Endodermal cell (in vitro differentiated cells): ENCODE measurements around the gene DHX16. TPM values are rescaled to one million over a fixed set of nuclear protein-coding genes. Genes with fewer than 3 reads are reported as not detected.

Source experiments
- DNase-seq: peaks from one replicate; pipeline ENCODE4 v3.0.0-alpha.2; 2017
- H3K27ac ChIP-seq: 2 replicates; pipeline ENCODE4 v1.5.1; 2013; ENCODE audit warnings: mild to moderate bottlenecking, low read depth, low read length, moderate library complexity
- H3K27me3 ChIP-seq: 2 replicates; pipeline ENCODE4 v1.6.1; 2013; ENCODE audit warnings: mild to moderate bottlenecking, low read length, moderate library complexity; ENCODE audit not compliant: insufficient read depth, control insufficient read depth, poor library complexity, severe bottlenecking
- H3K36me3 ChIP-seq: 2 replicates; pipeline ENCODE4 v1.7.0; 2013; ENCODE audit warnings: mild to moderate bottlenecking, low read length, moderate library complexity; ENCODE audit not compliant: control insufficient read depth, insufficient read depth
- H3K4me1 ChIP-seq: one replicate; pipeline ENCODE4 v1.7.0; 2013; ENCODE audit warnings: low read length; ENCODE audit not compliant: control insufficient read depth, insufficient read depth
- H3K4me3 ChIP-seq: 2 replicates; pipeline ENCODE4 v1.5.1; 2013; ENCODE audit warnings: mild to moderate bottlenecking, low read length, moderate library complexity
- H3K9ac ChIP-seq: 2 replicates; pipeline ENCODE4 v1.6.1; 2013; ENCODE audit warnings: mild to moderate bottlenecking, low read length, moderate library complexity; ENCODE audit not compliant: poor library complexity, severe bottlenecking; ENCODE audit errors: extremely low read depth
- H3K9me3 ChIP-seq: 2 replicates; pipeline ENCODE4 v1.6.1; 2013; ENCODE audit warnings: mild to moderate bottlenecking, low read length, moderate library complexity; ENCODE audit not compliant: control insufficient read depth
- H3K27ac Mint-ChIP-seq: 2 replicates; pipeline ENCODE4 v1.8.0; 2020; ENCODE audit warnings: mixed read lengths
- H3K27me3 Mint-ChIP-seq: 2 replicates; pipeline ENCODE4 v1.8.0; 2021; ENCODE audit warnings: mild to moderate bottlenecking, mixed read lengths; ENCODE audit not compliant: insufficient read depth
- H3K36me3 Mint-ChIP-seq: 2 replicates; pipeline ENCODE4 v1.8.0; 2020; ENCODE audit warnings: low read depth, mixed read lengths
- H3K4me1 Mint-ChIP-seq: 2 replicates; pipeline ENCODE4 v1.8.0; 2020; ENCODE audit warnings: mixed read lengths
- H3K4me3 Mint-ChIP-seq: 2 replicates; pipeline ENCODE4 v1.8.0; 2020; ENCODE audit warnings: mild to moderate bottlenecking, moderate library complexity, mixed read lengths
- H3K9me3 Mint-ChIP-seq: 2 replicates; pipeline ENCODE4 v1.8.0; 2020; ENCODE audit warnings: mild to moderate bottlenecking, mixed read lengths
- CTCF ChIP-seq: fragments of 200-600 bp; sonication (generic); conservative IDR thresholded peaks from 2 replicates; pipeline ENCODE4 v1.5.0; 2021; ENCODE audit warnings: antibody characterized with exemption, mild to moderate bottlenecking
- WGBS, 2 experiments: methylation state at CpG; one replicate each; pipeline versions ENCODE4 v1.1.5 to v1.1.7; 2013; ENCODE audit warnings: missing lambda C conversion rate in 2 of 2, mixed read lengths in 1 of 2; ENCODE audit not compliant: insufficient coverage in 1 of 2, insufficient read length in 1 of 2; 5-methylcytosine and 5-hydroxymethylcytosine counted together
- total RNA-seq, 2 donors: library from RNA; stranded (reverse); fragmentation: NEBNext Ultra II Directional in 1 of 2; extraction: Animal tissue kit (Norgen Biotek cat#: 25700) in 1 of 2; gene quantifications; 2 replicates in 1 of 2; 3 replicates in 1 of 2; pipeline ENCODE4 v1.2.1, GENCODE V29; 2021

The DHX16 gene
- total RNA-seq, 2 donors from 2014 or later: 33.5 to 33.9 TPM

- peaks cover 65% of the 10 kb centered on the region for H3K36me3 Mint-ChIP-seq
- Histone ChIP-seq H3K4me3 (no peak overlapping the region), H3K27me3 (no peaks in the 10 kb centered on the region), H3K27ac (no peak overlapping the region), H3K4me1 (peaks cover 4% of the 10 kb centered on the region), H3K9me3 (no peaks in the 10 kb centered on the region), H3K36me3 (peaks cover 51% of the 10 kb centered on the region), H3K9ac (no peak overlapping the region)
- TF ChIP-seq CTCF: no peak
- no peak overlapping the region for H3K4me3 Mint-ChIP-seq
- no peak overlapping the region for H3K27ac Mint-ChIP-seq
- DNase-seq: no peak
- peaks cover 10% of the 10 kb centered on the region for H3K4me1 Mint-ChIP-seq
- 97% methylated on average over 7 to 10 of the region's 10 CpGs for WGBS, 2 experiments
- no peaks in the 10 kb centered on the region for H3K27me3 Mint-ChIP-seq
- H3K9me3 Mint-ChIP-seq: no peaks in the 10 kb centered on the region
Measured at GRCh38 chr6:30703011-30703410, 30.2 kb upstream of the DHX16 start.

DNA sequence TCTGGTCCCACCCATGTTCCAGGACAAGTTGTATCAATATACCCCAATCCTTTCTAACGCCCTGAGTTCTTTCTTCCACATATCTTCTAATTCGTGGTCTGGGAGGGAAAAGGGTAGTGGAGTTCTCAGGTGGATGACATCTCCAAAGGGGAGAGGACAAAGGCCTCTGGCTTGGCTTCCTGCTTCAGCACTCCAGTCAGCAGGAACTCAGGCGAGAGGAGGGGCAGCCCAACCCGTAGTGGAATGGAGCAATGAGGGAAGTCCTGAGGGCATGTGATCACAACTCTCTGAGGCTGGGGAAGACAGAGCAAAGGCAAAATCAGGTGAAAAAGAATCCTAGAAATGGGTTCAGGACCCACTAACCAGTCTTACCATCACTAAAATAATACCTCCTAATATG is 27.5 kb upstream of the DHX16 start:
- no peaks in the 10 kb centered on the region for H3K4me1 ChIP-seq
- WGBS, 2 experiments: 50 to 82% methylated on average over 1 to 4 of the region's 4 CpGs
- DNase-seq: no peak
- H3K4me1 Mint-ChIP-seq: no peaks in the 10 kb centered on the region
- no peaks in the 10 kb centered on the region for H3K27me3 ChIP-seq
- H3K9ac ChIP-seq: no peak overlapping the region
- H3K27ac Mint-ChIP-seq: peak overlapping the region; percentile 44
- no peak overlapping the region for H3K4me3 ChIP-seq
- H3K9me3 ChIP-seq: no peaks in the 10 kb centered on the region
- no peak overlapping the region for H3K4me3 Mint-ChIP-seq
- no peak overlapping the region for H3K27ac ChIP-seq
- no peak for TF ChIP-seq CTCF
- peaks cover 51% of the 10 kb centered on the region for H3K36me3 Mint-ChIP-seq
- peaks cover 49% of the 10 kb centered on the region for H3K36me3 ChIP-seq
- no peaks in the 10 kb centered on the region for H3K27me3 Mint-ChIP-seq
- no peaks in the 10 kb centered on the region for H3K9me3 Mint-ChIP-seq

DNA sequence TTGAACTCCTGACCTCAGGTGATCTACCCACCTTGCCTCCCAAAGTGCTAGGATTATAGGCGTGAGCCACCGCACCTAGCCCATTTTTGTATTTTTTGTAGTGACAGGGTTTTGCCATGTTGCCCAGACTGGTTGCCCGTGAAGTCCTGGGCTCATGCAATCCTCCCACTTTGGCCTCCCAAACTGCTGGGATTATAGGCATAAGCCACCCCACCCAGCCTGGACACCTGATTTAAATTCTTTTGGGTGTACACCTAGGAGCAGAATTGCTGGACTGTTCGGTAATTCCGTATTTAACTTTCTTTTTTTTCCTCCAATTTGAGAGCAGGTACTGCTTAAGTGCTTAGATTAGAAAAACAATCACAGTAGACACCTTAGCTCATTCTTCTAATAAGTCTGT is 23.6 kb upstream of the DHX16 start:
- Histone ChIP-seq H3K27me3 (no peaks in the 10 kb centered on the region), H3K9ac (no peak overlapping the region), H3K4me1 (no peaks in the 10 kb centered on the region), H3K36me3 (peaks cover 17% of the 10 kb centered on the region), H3K27ac (no peak overlapping the region), H3K9me3 (no peaks in the 10 kb centered on the region), H3K4me3 (no peak overlapping the region)
- Mint-ChIP-seq H3K4me1 (peaks cover 5% of the 10 kb centered on the region), H3K36me3 (peaks cover 17% of the 10 kb centered on the region), H3K4me3 (no peak overlapping the region), H3K27me3 (no peaks in the 10 kb centered on the region), H3K9me3 (no peaks in the 10 kb centered on the region), H3K27ac (no peak overlapping the region)
- WGBS, 2 experiments: 93 to 96% methylated on average over 5 of the region's 5 CpGs
- DNase-seq: no peak
- no peak for TF ChIP-seq CTCF
